K562 (cell line): ENCODE results near the gene ANO10. TPM values are rescaled to one million over a fixed set of nuclear protein-coding genes. Genes with fewer than 3 reads are reported as not detected.
A peak's percentile ranks its signal among the peaks of the same experiment; 100 is the strongest.

ENCODE experiments used
- ATAC-seq: fragments of 200-7000 bp; cut with Tn5 transposase; 3 replicates; pipeline ENCODE4 v1.9.1; 2020; ENCODE audit warnings: moderate library complexity
- BruUV-seq: library from RNA; stranded (reverse); fragments of 400-500 nt; replicated peaks from 2 replicates; lab custom pipeline; 2021; lab: Mats Ljungman, UMichigan
- CTCF ChIA-PET: fragments of 300-600 bp; formaldehyde crosslinking; extraction: SDS; loops from one replicate; lab custom pipeline; 2021; ENCODE audit warnings: low intra/inter-chr PET ratio; lab: Yijun Ruan, JAX
- POLR2A ChIA-PET: fragments of 300-600, 350-650 bp; sonication (Branson Sonifier 250); formaldehyde crosslinking; extraction: SDS; loops from one replicate; lab custom pipeline; 2021; ENCODE audit warnings: antibody characterized with exemption, inconsistent platforms; lab: Yijun Ruan, JAX
- DNase-seq, 4 experiments: peaks; one replicate each; pipeline versions ENCODE4 v3.0.0 to v3.0.0-alpha.2; 2011 to 2018; ENCODE audit warnings: low spot score in 3 of 4, mixed read lengths in 3 of 4; ENCODE audit errors: extremely low read depth in 1 of 4
- FAIRE-seq: peaks from 2 replicates; lab custom pipeline; 2011; peaks lifted over from hg19 to GRCh38; lab: Jason Lieb, UNC
- H2AFZ ChIP-seq: 2 replicates; pipeline ENCODE4 v1.6.0; 2011; ENCODE audit warnings: low read depth, low read length, control low read depth, inconsistent platforms
- H3K27ac ChIP-seq: fragments of 200-600 bp; 3 replicates; pipeline ENCODE4 v1.8.0; 2011; ENCODE audit warnings: low read depth, mild to moderate bottlenecking, control low read depth, inconsistent platforms, low read length, moderate library complexity, mixed read lengths; ENCODE audit errors: extremely low read depth
- H3K27me3 ChIP-seq, 2 experiments: fragments of 300-600 bp in 1 of 2; 2 replicates in 1 of 2; 3 replicates in 1 of 2; pipeline versions ENCODE4 v1.6.0 to v1.8.0; 2011; ENCODE audit warnings: inconsistent platforms in 2 of 2, low read length in 2 of 2, mild to moderate bottlenecking in 1 of 2, mixed read lengths in 1 of 2, moderate library complexity in 1 of 2; ENCODE audit not compliant: control insufficient read depth in 2 of 2, insufficient read depth in 2 of 2
- H3K36me3 ChIP-seq: fragments of 300-600 bp; 3 replicates; pipeline ENCODE4 v1.8.0; 2011; ENCODE audit warnings: mild to moderate bottlenecking, low read length, inconsistent platforms; ENCODE audit not compliant: control insufficient read depth, insufficient read depth
- H3K4me1 ChIP-seq, 2 experiments: fragments of 200-600 bp in 1 of 2; replicated peaks in 1 of 2; 2 replicates in 1 of 2; 3 replicates in 1 of 2; pipeline versions ENCODE4 v1.5.1 to v1.8.0; 2011; ENCODE audit warnings: inconsistent platforms in 2 of 2, low read length in 2 of 2, mild to moderate bottlenecking in 1 of 2, mixed read lengths in 1 of 2, moderate library complexity in 1 of 2; ENCODE audit not compliant: control insufficient read depth in 2 of 2, insufficient read depth in 2 of 2
- H3K4me2 ChIP-seq: 2 replicates; pipeline ENCODE4 v1.6.1; 2011; ENCODE audit warnings: low read length, control low read depth, inconsistent platforms, mixed read lengths; ENCODE audit not compliant: insufficient read depth
- H3K4me3 ChIP-seq: fragments of 200-600 bp; sonication (generic), shearing (Covaris generic); 2 replicates; pipeline ENCODE4 v1.5.1; 2016; ENCODE audit warnings: control low read depth, inconsistent platforms
- H3K79me2 ChIP-seq: fragments of 200-600 bp; 3 replicates; pipeline ENCODE4 v1.8.0; 2011; ENCODE audit warnings: low read length, inconsistent platforms; ENCODE audit not compliant: control insufficient read depth, insufficient read depth
- H3K9ac ChIP-seq, 2 experiments: 2 replicates each; pipeline versions ENCODE4 v1.6.0 to v1.6.1; 2011; ENCODE audit warnings: low read depth in 2 of 2, low read length in 2 of 2, control low read depth in 1 of 2, inconsistent platforms in 1 of 2, mild to moderate bottlenecking in 1 of 2, mixed read lengths in 1 of 2; ENCODE audit not compliant: insufficient read depth in 1 of 2
- H3K9me1 ChIP-seq: one replicate; pipeline ENCODE4 v1.6.0; 2011; ENCODE audit warnings: inconsistent platforms, mild to moderate bottlenecking, low read length, moderate library complexity; ENCODE audit not compliant: control insufficient read depth, insufficient read depth
- H3K9me3 ChIP-seq: replicated peaks from 2 replicates; pipeline ENCODE4 v1.5.1; 2011; ENCODE audit warnings: low read depth, low read length, inconsistent platforms; ENCODE audit not compliant: control insufficient read depth, insufficient read depth
- H4K20me1 ChIP-seq: replicated peaks from 2 replicates; pipeline ENCODE4 v1.6.1; 2011; ENCODE audit warnings: low read length, inconsistent platforms, mixed read lengths; ENCODE audit not compliant: control insufficient read depth, insufficient read depth
- EP400 ChIP-seq: fragments of 450-650 bp; IDR thresholded peaks from 2 replicates; pipeline ENCODE4 v1.6.1; 2017; ENCODE audit warnings: antibody characterized with exemption, mild to moderate bottlenecking, moderate library complexity
- HDAC3 ChIP-seq: fragments of 450-650 bp; IDR thresholded peaks from 2 replicates; pipeline ENCODE4 v1.6.1; 2018; ENCODE audit warnings: borderline replicate concordance, mild to moderate bottlenecking, moderate library complexity; ENCODE audit not compliant: partially characterized antibody
- ZC3H11A ChIP-seq: IDR thresholded peaks from 2 replicates; pipeline ENCODE4 v1.6.1; 2012; ENCODE audit warnings: low read depth, low read length, improper control_type of control experiment
- ZFP36 ChIP-seq: fragments of 150-350 bp; IDR thresholded peaks from 2 replicates; pipeline ENCODE4 v1.6.1; 2018; ENCODE audit warnings: low read length, low read depth; ENCODE audit not compliant: partially characterized antibody
- WGBS: fragments of 100-300 bp; shearing (Covaris generic); methylation state at CpG from one replicate; pipeline ENCODE4 v1.1.6; 2016; ENCODE audit warnings: low coverage, mixed read lengths; ENCODE audit not compliant: insufficient coverage; ENCODE audit errors: missing lambda C conversion rate; 5-methylcytosine and 5-hydroxymethylcytosine counted together
- in situ Hi-C: fragments of 300-500 bp; cut with MboI; formaldehyde crosslinking; loops from 4 replicates; pipeline ENCODE4 v1.15.0; 2018; ENCODE audit warnings: inconsistent platforms, mixed read lengths
- intact Hi-C: fragments of 100-400 bp; cut with micrococcal nuclease; formaldehyde crosslinking; loops from 2 replicates; pipeline ENCODE4 v1.14.2; 2022
- polyA plus RNA-seq, 8 experiments: library from polyadenylated mRNA; depleted of rRNA in 4 of 8; stranded (reverse) in 5 of 8; unstranded in 3 of 8; fragments of >200 nt; fragmentation: Nextera tagmentation in 2 of 8; fragmentation: Illumina TruSeq in 1 of 8; extraction: Ambion mirVana in 2 of 8; extraction: Trizol in 1 of 8; gene quantifications; 2 replicates each; pipeline versions ENCODE4 v1.2.1 to v1.2.3, GENCODE V29; 2011 to 2014; ENCODE audit warnings: inconsistent platforms in 1 of 8, missing spikeins in 1 of 8
- total RNA-seq, 7 experiments: library from RNA; depleted of rRNA in 6 of 7; stranded (reverse); fragments of >200 nt in 6 of 7; fragmentation: Illumina TruSeq in 2 of 7; extraction: Trizol in 2 of 7; gene quantifications; 2 replicates each; pipeline versions ENCODE4 v1.2.1 to v1.2.3, GENCODE V29; 2011 to 2021; ENCODE audit warnings: low replicate concordance in 1 of 7
- TF ChIP-seq, protein P1 (sequence below), 2 experiments: fragments of 450-650 bp; IDR thresholded peaks; 2 replicates each; pipeline ENCODE4 v1.6.1; 2018; ENCODE audit warnings: mild to moderate bottlenecking in 2 of 2, low read depth in 1 of 2; ENCODE audit not compliant: partially characterized antibody in 2 of 2
- TF ChIP-seq, protein P2 (sequence below), 2 experiments: fragments of 450-650 bp in 1 of 2; sonication (generic) in 1 of 2; formaldehyde crosslinking in 1 of 2; IDR thresholded peaks in 1 of 2; conservative IDR thresholded peaks in 1 of 2; 2 replicates each; pipeline versions ENCODE4 v1.6.1 to v1.8.1; 2016 to 2023; ENCODE audit warnings: mild to moderate bottlenecking in 2 of 2, moderate library complexity in 2 of 2, inconsistent platforms in 1 of 2, missing genetic modification reagents in 1 of 2
- TF ChIP-seq, protein P3 (sequence below): sonication (generic); IDR thresholded peaks from 2 replicates; pipeline ENCODE4 v1.6.1; 2016
- TF ChIP-seq, protein P4 (sequence below): fragments of 450-650 bp; IDR thresholded peaks from 2 replicates; pipeline ENCODE4 v1.6.1; 2018; ENCODE audit not compliant: partially characterized antibody

Gene ANO10
- total and polyA plus RNA-seq, 9 of the 15 experiments (the other 6 are each of a cell fraction or from before 2014, with no cell fraction given): 6.4 to 46.0 (median 32.3) TPM

DNA sequence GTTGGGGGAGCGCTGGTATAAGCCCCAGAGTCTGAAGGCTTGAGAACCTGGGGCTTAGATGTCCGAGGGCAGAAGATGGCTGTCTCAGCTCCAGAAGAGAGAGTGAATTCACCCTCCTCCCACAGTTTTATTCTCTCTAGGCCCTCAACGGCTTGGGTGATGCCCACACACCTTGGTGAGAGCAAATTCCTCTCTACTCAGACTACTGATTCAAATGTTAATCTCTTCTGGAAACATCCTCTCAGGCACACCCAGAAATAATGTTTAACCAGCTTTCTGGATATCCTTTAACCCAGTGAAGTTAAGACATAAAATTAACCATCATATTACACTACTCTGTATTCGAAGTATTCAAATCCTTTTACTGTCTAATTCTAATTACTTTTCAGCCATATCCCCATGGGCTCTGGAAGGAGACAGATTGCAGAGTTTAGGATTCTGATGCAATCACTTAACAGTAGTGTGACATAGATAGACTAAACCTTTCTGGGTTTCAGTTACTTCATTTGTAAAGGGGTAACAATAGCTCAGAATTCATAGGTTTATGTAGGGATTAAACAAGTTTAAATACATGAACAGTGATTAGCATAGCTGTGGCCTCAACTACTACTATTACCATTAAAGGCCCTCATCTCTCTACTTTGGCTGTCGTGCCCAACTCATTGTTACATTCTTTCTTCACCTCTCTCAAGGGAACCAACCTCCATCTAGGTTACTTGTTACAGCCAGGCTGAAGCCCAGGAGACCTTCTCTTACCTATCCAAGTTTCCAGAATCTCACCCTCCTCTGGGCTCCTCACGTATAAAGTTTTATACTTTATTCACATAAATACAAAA, 25.7 kb upstream of the ANO10 start:
- ChIA-PET POLR2A (interaction anchor here (0.6 to 3.3 kb wide), 5 partner anchors 10 to 524 kb away, joined by 3 to 27 read pairs (median 4); no protein-coding TSS in a partner anchor), CTCF (no interaction called here)
- intact Hi-C loops (loop anchor here (2.0 kb wide), 1 partner anchor 43 kb away; the partner anchor contains the start of gene ABHD5), in situ Hi-C loops (no loop called here)
- 51% methylated on average over 6 of the region's 6 CpGs for WGBS
- Histone ChIP-seq H3K36me3 (no peaks in the 10 kb centered on the region), H3K79me2 (no peaks in the 10 kb centered on the region), H3K9me1 (no peaks in the 10 kb centered on the region), H3K4me3 (no peak overlapping the region), H3K9me3 (no peaks in the 10 kb centered on the region), H3K9ac (peak overlapping the region in 1 of 2 experiments; percentile 1; a peak in 2 of 4 replicates), H4K20me1 (no peaks in the 10 kb centered on the region), H3K4me2 (no peak overlapping the region), H3K27me3 (no peaks in the 10 kb centered on the region), H3K4me1 (peaks cover 3 to 36% of the 10 kb centered on the region in 2 experiments; a peak in 3 of 5 replicates), H2AFZ (peak overlapping the region; percentile 3), H3K27ac (peak overlapping the region; percentile 31; the same call in 2 of the 3 replicates)
- peak; percentile 75 for ATAC-seq
- FAIRE-seq: no peak
- BruUV-seq: no TSS peak
- DNase-seq: no peak
- TF ChIP-seq ZFP36 (no peak), EP400 (peak; percentile 61), ZC3H11A (no peak), HDAC3 (peak; percentile 14)
- TF ChIP-seq, protein P1, sequence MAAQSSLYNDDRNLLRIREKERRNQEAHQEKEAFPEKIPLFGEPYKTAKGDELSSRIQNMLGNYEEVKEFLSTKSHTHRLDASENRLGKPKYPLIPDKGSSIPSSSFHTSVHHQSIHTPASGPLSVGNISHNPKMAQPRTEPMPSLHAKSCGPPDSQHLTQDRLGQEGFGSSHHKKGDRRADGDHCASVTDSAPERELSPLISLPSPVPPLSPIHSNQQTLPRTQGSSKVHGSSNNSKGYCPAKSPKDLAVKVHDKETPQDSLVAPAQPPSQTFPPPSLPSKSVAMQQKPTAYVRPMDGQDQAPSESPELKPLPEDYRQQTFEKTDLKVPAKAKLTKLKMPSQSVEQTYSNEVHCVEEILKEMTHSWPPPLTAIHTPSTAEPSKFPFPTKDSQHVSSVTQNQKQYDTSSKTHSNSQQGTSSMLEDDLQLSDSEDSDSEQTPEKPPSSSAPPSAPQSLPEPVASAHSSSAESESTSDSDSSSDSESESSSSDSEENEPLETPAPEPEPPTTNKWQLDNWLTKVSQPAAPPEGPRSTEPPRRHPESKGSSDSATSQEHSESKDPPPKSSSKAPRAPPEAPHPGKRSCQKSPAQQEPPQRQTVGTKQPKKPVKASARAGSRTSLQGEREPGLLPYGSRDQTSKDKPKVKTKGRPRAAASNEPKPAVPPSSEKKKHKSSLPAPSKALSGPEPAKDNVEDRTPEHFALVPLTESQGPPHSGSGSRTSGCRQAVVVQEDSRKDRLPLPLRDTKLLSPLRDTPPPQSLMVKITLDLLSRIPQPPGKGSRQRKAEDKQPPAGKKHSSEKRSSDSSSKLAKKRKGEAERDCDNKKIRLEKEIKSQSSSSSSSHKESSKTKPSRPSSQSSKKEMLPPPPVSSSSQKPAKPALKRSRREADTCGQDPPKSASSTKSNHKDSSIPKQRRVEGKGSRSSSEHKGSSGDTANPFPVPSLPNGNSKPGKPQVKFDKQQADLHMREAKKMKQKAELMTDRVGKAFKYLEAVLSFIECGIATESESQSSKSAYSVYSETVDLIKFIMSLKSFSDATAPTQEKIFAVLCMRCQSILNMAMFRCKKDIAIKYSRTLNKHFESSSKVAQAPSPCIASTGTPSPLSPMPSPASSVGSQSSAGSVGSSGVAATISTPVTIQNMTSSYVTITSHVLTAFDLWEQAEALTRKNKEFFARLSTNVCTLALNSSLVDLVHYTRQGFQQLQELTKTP (IDR thresholded peaks at IDR 0.05; ENCODE audit: low read depth in 1 of 2, partially characterized antibody in 2 of 2): peak in 1 of 2 experiments; percentile 25
- TF ChIP-seq, protein P2, sequence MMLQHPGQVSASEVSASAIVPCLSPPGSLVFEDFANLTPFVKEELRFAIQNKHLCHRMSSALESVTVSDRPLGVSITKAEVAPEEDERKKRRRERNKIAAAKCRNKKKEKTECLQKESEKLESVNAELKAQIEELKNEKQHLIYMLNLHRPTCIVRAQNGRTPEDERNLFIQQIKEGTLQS (IDR thresholded peaks at IDR 0.05): peak; percentile 92
- TF ChIP-seq, protein P2 (CRISPR knock-in tag; conservative IDR thresholded peaks at IDR 0.05): no peak
- TF ChIP-seq, protein P3, sequence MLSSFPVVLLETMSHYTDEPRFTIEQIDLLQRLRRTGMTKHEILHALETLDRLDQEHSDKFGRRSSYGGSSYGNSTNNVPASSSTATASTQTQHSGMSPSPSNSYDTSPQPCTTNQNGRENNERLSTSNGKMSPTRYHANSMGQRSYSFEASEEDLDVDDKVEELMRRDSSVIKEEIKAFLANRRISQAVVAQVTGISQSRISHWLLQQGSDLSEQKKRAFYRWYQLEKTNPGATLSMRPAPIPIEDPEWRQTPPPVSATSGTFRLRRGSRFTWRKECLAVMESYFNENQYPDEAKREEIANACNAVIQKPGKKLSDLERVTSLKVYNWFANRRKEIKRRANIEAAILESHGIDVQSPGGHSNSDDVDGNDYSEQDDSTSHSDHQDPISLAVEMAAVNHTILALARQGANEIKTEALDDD: peak; percentile 42
- TF ChIP-seq, protein P4, sequence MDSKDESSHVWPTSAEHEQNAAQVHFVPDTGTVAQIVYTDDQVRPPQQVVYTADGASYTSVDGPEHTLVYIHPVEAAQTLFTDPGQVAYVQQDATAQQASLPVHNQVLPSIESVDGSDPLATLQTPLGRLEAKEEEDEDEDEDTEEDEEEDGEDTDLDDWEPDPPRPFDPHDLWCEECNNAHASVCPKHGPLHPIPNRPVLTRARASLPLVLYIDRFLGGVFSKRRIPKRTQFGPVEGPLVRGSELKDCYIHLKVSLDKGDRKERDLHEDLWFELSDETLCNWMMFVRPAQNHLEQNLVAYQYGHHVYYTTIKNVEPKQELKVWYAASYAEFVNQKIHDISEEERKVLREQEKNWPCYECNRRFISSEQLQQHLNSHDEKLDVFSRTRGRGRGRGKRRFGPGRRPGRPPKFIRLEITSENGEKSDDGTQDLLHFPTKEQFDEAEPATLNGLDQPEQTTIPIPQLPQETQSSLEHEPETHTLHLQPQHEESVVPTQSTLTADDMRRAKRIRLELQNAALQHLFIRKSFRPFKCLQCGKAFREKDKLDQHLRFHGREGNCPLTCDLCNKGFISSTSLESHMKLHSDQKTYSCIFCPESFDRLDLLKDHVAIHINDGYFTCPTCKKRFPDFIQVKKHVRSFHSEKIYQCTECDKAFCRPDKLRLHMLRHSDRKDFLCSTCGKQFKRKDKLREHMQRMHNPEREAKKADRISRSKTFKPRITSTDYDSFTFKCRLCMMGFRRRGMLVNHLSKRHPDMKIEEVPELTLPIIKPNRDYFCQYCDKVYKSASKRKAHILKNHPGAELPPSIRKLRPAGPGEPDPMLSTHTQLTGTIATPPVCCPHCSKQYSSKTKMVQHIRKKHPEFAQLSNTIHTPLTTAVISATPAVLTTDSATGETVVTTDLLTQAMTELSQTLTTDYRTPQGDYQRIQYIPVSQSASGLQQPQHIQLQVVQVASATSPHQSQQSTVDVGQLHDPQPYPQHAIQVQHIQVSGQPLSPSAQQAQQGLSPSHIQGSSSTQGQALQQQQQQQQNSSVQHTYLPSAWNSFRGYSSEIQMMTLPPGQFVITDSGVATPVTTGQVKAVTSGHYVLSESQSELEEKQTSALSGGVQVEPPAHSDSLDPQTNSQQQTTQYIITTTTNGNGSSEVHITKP: peak; percentile 66
